Neural crest cell (in vitro differentiated cells): ENCODE results near the gene DLGAP4. TPM values are rescaled to one million over a fixed set of nuclear protein-coding genes. Genes with fewer than 3 reads are reported as not detected.

Experiments
- DNase-seq: peaks from one replicate; pipeline ENCODE4 v3.0.0; 2021; ENCODE audit warnings: low read depth, mixed read lengths, low spot score
- H3K27ac Mint-ChIP-seq: one replicate; pipeline ENCODE4 v1.8.0; 2021; ENCODE audit warnings: mild to moderate bottlenecking, mixed read lengths; ENCODE audit not compliant: unreplicated experiment
- H3K27me3 Mint-ChIP-seq: 2 replicates; pipeline ENCODE4 v1.8.0; 2021; ENCODE audit warnings: low read depth, mild to moderate bottlenecking, mixed read lengths
- H3K36me3 Mint-ChIP-seq: 2 replicates; pipeline ENCODE4 v1.8.0; 2021; ENCODE audit warnings: low read depth, mild to moderate bottlenecking, mixed read lengths
- H3K4me1 Mint-ChIP-seq: 2 replicates; pipeline ENCODE4 v1.8.0; 2021; ENCODE audit warnings: mixed read lengths
- H3K4me3 Mint-ChIP-seq: one replicate; pipeline ENCODE4 v1.8.0; 2021; ENCODE audit warnings: mild to moderate bottlenecking, mixed read lengths
- H3K9me3 Mint-ChIP-seq: 2 replicates; pipeline ENCODE4 v1.8.0; 2021; ENCODE audit warnings: mixed read lengths
- total RNA-seq: library from RNA; stranded (reverse); gene quantifications from 2 replicates; pipeline ENCODE4 v1.2.1, GENCODE V29; 2021
- TF ChIP-seq, protein P1 (sequence below): fragments of 200-600 bp; sonication (generic); conservative IDR thresholded peaks from 2 replicates; pipeline ENCODE4 v1.5.0; 2021; ENCODE audit warnings: antibody characterized with exemption, mild to moderate bottlenecking

Gene DLGAP4
- total RNA-seq, 1 donor from 2014 or later = 95.6 TPM

DNA sequence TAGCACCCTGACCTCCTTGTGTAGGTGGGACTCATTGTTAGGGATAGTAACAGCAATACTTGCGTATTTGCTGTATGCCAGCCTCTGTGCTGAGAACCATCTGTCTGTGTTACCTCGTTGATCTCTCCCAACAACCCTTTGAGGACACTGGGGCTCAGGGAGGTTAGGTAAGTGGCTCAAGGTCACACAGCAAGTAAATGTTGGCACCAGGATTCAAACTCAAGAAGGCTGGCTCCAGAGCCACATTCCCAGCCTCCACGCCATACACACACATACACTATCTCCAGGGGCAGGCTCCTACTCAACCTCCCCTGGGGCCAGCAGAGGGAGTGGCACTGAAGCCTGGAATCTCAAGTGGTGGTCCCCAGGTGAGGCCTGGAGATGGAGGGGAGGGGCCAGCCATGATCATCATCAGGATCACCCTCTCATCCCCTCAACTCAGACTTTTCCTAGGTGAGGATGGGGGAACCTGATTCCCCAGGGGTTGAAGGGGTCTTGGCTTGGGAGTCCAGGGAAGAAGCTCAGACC, 109.4 kb downstream of the DLGAP4 start:
- Mint-ChIP-seq H3K9me3 (no peaks in the 10 kb centered on the region), H3K36me3 (no peaks in the 10 kb centered on the region), H3K27ac (no peak overlapping the region), H3K27me3 (peaks cover 3% of the 10 kb centered on the region), H3K4me1 (peaks cover 4% of the 10 kb centered on the region), H3K4me3 (no peak overlapping the region)
- TF ChIP-seq, protein P1, sequence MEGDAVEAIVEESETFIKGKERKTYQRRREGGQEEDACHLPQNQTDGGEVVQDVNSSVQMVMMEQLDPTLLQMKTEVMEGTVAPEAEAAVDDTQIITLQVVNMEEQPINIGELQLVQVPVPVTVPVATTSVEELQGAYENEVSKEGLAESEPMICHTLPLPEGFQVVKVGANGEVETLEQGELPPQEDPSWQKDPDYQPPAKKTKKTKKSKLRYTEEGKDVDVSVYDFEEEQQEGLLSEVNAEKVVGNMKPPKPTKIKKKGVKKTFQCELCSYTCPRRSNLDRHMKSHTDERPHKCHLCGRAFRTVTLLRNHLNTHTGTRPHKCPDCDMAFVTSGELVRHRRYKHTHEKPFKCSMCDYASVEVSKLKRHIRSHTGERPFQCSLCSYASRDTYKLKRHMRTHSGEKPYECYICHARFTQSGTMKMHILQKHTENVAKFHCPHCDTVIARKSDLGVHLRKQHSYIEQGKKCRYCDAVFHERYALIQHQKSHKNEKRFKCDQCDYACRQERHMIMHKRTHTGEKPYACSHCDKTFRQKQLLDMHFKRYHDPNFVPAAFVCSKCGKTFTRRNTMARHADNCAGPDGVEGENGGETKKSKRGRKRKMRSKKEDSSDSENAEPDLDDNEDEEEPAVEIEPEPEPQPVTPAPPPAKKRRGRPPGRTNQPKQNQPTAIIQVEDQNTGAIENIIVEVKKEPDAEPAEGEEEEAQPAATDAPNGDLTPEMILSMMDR = no peak
- no peak for DNase-seq

DNA sequence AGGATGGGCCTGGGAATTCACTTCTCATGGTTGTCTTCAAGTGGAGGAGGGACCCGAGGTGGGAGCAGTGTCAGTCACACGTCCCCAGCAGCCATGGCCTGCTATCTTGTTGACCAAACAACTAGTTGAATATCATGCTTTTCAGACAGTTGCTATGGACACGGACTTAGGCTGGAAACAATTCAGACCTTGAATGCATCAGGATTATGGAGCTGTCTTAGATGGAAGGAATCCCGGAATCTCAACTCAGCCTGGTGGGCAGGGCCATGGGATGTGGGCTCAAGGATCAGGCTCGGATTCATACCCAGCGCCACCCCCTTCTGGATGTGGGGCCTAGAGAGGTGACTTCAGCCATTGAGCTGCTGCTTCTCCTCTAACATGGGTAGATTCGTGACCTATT, 112.6 kb downstream of the DLGAP4 start:
- Mint-ChIP-seq H3K9me3 (no peaks in the 10 kb centered on the region), H3K4me1 (peaks cover 4% of the 10 kb centered on the region), H3K27me3 (peaks cover 7% of the 10 kb centered on the region), H3K36me3 (no peaks in the 10 kb centered on the region), H3K27ac (no peak overlapping the region), H3K4me3 (no peak overlapping the region)
- TF ChIP-seq, protein P1 = no peak
- no peak for DNase-seq

DNA sequence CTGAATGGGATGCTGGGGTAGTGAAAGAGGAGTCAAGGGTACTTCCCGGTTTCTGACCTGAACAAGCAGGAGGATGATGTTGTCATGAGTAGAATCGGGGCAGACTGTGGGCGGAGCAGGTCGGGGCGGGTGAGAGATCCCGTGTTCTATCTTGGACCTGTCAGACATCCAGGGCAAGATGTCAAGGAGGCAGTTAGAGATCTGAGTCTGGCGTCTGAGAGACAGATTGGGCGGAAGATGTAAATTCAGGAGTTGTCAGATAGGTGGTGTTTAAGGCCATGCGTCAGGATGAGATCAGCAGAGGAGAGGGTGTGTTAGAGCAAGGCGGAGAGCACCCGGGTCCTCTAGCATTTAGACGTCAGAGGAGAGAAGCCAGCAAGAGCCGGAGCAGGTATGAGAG, 115.5 kb downstream of the DLGAP4 start:
- H3K27ac Mint-ChIP-seq = no peak overlapping the region
- peaks cover 4% of the 10 kb centered on the region for H3K4me1 Mint-ChIP-seq
- no peak overlapping the region for H3K4me3 Mint-ChIP-seq
- no peaks in the 10 kb centered on the region for H3K36me3 Mint-ChIP-seq
- no peaks in the 10 kb centered on the region for H3K9me3 Mint-ChIP-seq
- TF ChIP-seq, protein P1 = no peak
- no peak for DNase-seq
- peaks cover 18% of the 10 kb centered on the region for H3K27me3 Mint-ChIP-seq

DNA sequence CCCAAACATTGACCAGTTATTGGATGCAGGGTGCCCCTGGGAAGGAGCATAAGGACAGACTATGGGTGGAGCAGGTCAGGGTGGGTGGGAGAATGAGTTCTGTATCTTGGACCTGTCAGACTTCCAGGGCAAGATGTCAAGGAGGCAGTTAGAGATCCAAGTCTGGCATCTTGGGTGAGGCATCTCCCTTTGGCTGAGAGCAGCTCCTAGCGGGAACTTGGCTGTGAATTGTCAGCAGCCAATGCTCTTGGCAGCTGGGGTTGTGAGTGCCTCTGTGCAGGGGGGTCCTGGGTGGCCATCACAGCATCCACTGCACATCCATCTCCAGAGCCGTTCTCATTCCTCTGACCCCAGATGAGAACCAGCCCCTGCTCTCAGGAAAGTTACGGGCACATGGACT, 118.2 kb downstream of the DLGAP4 start:
- H3K4me1 Mint-ChIP-seq = no peaks in the 10 kb centered on the region
- no peak overlapping the region for H3K4me3 Mint-ChIP-seq
- DNase-seq = no peak
- no peak overlapping the region for H3K27ac Mint-ChIP-seq
- H3K9me3 Mint-ChIP-seq = no peaks in the 10 kb centered on the region
- no peaks in the 10 kb centered on the region for H3K36me3 Mint-ChIP-seq
- peaks cover 23% of the 10 kb centered on the region for H3K27me3 Mint-ChIP-seq
- TF ChIP-seq, protein P1 = no peak

DNA sequence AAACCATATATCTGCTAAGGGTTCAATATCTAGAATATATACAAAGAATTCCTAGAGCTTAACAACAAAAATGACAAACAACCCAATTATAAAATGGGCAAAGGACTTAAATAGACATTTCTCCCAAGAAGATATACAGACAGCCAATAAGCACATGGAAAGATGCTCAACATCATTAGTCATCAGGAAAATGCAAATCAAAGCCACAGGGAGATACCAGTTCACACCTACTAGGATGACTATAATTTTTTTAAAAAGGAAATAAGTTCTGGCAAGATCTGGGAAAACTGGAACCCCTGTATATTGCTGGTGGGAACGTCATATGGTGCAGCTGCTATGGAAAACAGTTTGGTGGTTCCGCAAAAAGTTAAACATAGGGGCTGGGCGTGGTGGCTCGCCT, 119.0 kb downstream of the DLGAP4 start:
- H3K36me3 Mint-ChIP-seq = no peaks in the 10 kb centered on the region
- peaks cover 21% of the 10 kb centered on the region for H3K27me3 Mint-ChIP-seq
- TF ChIP-seq, protein P1 = no peak
- H3K27ac Mint-ChIP-seq = no peak overlapping the region
- no peak overlapping the region for H3K4me3 Mint-ChIP-seq
- H3K9me3 Mint-ChIP-seq = no peaks in the 10 kb centered on the region
- no peak for DNase-seq
- no peaks in the 10 kb centered on the region for H3K4me1 Mint-ChIP-seq

DNA sequence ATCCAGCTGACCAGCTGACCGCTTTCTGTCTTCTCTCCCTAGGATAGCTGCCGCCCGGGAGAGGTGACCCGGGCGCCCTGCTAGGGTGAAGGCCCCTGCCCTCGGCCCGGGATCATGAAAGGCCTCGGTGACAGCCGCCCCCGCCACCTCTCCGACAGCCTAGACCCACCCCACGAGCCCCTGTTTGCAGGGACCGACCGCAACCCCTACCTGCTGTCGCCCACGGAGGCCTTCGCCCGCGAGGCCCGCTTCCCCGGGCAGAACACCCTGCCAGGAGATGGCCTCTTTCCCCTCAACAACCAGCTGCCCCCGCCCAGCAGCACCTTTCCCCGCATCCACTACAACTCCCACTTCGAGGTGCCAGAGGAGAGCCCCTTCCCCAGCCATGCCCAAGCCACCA, 125.5 kb downstream of the DLGAP4 start:
- TF ChIP-seq, protein P1 = no peak
- Mint-ChIP-seq H3K4me3 (no peak overlapping the region), H3K27me3 (peaks cover 9% of the 10 kb centered on the region), H3K27ac (no peak overlapping the region), H3K4me1 (no peaks in the 10 kb centered on the region), H3K9me3 (no peaks in the 10 kb centered on the region), H3K36me3 (no peaks in the 10 kb centered on the region)
- no peak for DNase-seq
